ENCODE results near the gene HJURP.

DNA sequence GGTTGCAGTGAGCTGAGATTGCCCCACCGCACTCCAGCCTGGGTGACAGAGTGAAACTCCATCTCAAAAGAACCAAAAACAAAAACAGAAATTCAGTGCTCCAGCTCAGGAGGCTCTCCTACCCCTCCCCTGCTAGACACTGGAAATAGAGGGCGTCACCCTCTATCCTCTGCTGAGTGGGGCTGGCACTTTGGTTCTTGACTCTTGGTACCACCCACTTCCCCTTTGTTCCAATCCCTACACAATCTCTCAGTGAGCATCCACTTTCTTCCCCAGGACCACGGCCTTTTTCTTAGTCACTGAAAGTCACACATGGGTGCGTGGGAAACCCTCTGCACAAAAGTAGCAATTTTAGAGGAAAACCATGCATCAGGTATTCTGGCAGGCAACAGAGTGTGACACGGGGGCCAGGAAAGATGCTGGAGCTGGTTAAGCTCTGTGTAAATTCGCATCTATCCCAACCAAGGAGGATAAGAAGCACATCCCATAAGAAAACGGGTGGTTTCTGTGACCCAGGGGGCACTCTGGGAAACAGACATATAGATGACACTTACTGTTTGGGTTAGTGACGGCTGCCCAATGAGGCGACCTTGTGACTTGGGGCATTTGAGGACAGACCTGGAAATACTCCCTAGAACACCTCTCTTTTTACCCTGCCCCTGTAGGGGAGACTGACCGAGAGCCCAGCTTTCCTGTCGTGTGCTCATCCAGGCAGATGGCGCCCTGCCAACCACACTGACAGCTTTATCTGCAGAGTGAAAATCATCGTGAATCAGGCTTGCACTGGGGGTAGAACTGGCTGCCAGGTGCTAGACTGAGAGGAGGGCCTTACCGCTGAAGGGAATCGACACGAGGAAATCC lies 7.7 kb downstream of the HJURP start:
- TF ChIP-seq CTCF (IDR thresholded peaks at IDR 0.05) (no peak), POLR2A (IDR thresholded peaks at IDR 0.05) (no peak)
